ENCODE results near the gene HMX3. TPM values are rescaled to one million over a fixed set of nuclear protein-coding genes. Genes with fewer than 3 reads are reported as not detected.

HMX3 gene
- total and polyA plus RNA-seq, 2 of the 13 experiments (the other 11 are each of a cell fraction or from before 2014, with no cell fraction given): not detected

DNA sequence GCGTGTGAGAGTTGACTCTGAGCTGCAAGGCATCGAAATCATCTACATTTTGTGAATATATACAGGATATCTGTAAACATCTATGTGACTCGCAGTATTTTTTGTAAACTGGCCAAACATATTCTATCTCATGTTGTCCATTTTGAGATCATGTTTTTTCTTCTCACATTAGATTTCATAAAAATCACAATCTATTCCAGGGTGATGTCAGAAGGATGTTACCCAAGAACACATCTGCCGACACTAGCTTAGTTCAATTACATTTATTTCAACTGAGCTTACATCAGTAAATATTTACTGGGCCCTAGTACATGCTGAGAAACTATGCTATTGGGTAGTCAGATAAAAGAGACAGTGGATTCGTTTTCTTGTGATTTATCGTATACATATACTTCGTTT is 16.0 kb downstream of the HMX3 start (continued):
- no peak for TF ChIP-seq ZNF142 (CRISPR knock-in tag; IDR thresholded peaks at IDR 0.05)
- TF ChIP-seq NR2F6 (IDR thresholded peaks at IDR 0.05): no peak
- TF ChIP-seq NR2F6 (CRISPR knock-in tag; IDR thresholded peaks at IDR 0.05): no peak
- TF ChIP-seq GLMP (CRISPR knock-in tag; IDR thresholded peaks at IDR 0.05; ENCODE audit: borderline replicate concordance): no peak

- H3K9me3 ChIP-seq (ENCODE audit: low read length): no peaks in the 10 kb centered on the region
- in situ Hi-C loops (cut with HindIII; ENCODE audit: extremely low pct_ligation_motif_present, low pct_unique_long_range_greater_than_20kb): no loop called here
- H3K36me3 ChIP-seq (replicated peaks in 1 of 2; ENCODE audit: control insufficient read depth in 1 of 2, insufficient read depth in 2 of 2, low read length in 2 of 2): peaks cover 0 to 4% of the 10 kb centered on the region in 2 experiments; a peak in 3 of 5 replicates
- POLR2A ChIA-PET: interaction anchor here (0.7 to 1.6 kb wide), 12 partner anchors 9 to 200 kb away, joined by 3 to 11 read pairs (median 3); partner anchors contain the start of genes ACADSB, C10orf88, IKZF5 and PSTK
- no peak overlapping the region for H3K9ac ChIP-seq (ENCODE audit: insufficient read depth, low read depth, low read length)
- 41% methylated on average over 9 of the region's 9 CpGs for WGBS (ENCODE audit: low lambda C conversion rate)
- ATAC-seq (no peak), DNase-seq (ENCODE audit: low spot score) (no peak), FAIRE-seq (no peak)
- no peak overlapping the region for H3K27ac ChIP-seq (ENCODE audit: extremely low read length, insufficient read depth, low read length)
- no peak overlapping the region for H2AFZ ChIP-seq (ENCODE audit: low read length)
- H3K4me3 ChIP-seq (replicated peaks in 1 of 3; ENCODE audit: insufficient read depth in 1 of 3, low read depth in 2 of 3, low read length in 3 of 3): no peak overlapping the region
- peaks cover 20% of the 10 kb centered on the region for H4K20me1 ChIP-seq (ENCODE audit: insufficient read depth, low read length)
- H3K79me2 ChIP-seq (ENCODE audit: insufficient read depth, low read length): peaks cover 42% of the 10 kb centered on the region
- H3K4me1 ChIP-seq (ENCODE audit: insufficient read depth, low read length): peaks cover 50% of the 10 kb centered on the region
- CTCF ChIA-PET (ENCODE audit: low intra/inter-chr PET ratio, low total read pairs): no interaction called here
- peaks cover 6 to 48% of the 10 kb centered on the region in 2 experiments for H3K27me3 ChIP-seq (ENCODE audit: control insufficient read depth in 1 of 2, insufficient read depth in 2 of 2, low read length in 2 of 2)
- H3K4me2 ChIP-seq (ENCODE audit: low read depth, low read length): no peak overlapping the region
- no TSS peak for BruUV-seq (replicated peaks)
- intact Hi-C loops (cut with micrococcal nuclease; ENCODE audit: unreplicated experiment): loop anchor here (10.0 kb wide), 1 partner anchor 51 kb away; no protein-coding TSS in a partner anchor
- no peak for TF ChIP-seq ZNF10 (CRISPR knock-in tag; IDR thresholded peaks at IDR 0.05; ENCODE audit: borderline replicate concordance, low read depth)
- TF ChIP-seq ADNP (CRISPR knock-in tag; IDR thresholded peaks at IDR 0.05): no peak
- TF ChIP-seq, protein P1, sequence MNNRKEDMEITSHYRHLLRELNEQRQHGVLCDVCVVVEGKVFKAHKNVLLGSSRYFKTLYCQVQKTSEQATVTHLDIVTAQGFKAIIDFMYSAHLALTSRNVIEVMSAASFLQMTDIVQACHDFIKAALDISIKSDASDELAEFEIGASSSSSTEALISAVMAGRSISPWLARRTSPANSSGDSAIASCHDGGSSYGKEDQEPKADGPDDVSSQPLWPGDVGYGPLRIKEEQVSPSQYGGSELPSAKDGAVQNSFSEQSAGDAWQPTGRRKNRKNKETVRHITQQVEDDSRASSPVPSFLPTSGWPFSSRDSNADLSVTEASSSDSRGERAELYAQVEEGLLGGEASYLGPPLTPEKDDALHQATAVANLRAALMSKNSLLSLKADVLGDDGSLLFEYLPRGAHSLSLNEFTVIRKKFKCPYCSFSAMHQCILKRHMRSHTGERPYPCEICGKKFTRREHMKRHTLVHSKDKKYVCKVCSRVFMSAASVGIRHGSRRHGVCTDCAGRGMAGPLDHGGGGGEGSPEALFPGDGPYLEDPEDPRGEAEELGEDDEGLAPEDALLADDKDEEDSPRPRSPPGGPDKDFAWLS (CRISPR knock-in tag; IDR thresholded peaks at IDR 0.05; ENCODE audit: borderline replicate concordance): no peak
- 0 out of 2 replicates have a peak, but pooled peaks have one; percentile 49 for TF ChIP-seq REPIN1 (CRISPR knock-in tag; IDR thresholded peaks at IDR 0.05; ENCODE audit: borderline replicate concordance, low read depth)
- TF ChIP-seq ATF1 (CRISPR knock-in tag; IDR thresholded peaks at IDR 0.05): no peak
- 0 out of 2 replicates have a peak, but pooled peaks have one; percentile 46 for TF ChIP-seq ZNF766 (CRISPR knock-in tag; IDR thresholded peaks at IDR 0.05; ENCODE audit: borderline replicate concordance)
- TF ChIP-seq FOXO1 (CRISPR knock-in tag; IDR thresholded peaks at IDR 0.05): no peak
- TF ChIP-seq AGO1 (IDR thresholded peaks at IDR 0.05; ENCODE audit: low read depth, low read length, poor library complexity, severe bottlenecking): no peak
- TF ChIP-seq ZNF572 (CRISPR knock-in tag; IDR thresholded peaks at IDR 0.05): no peak
- no peak for TF ChIP-seq MYNN (CRISPR knock-in tag; IDR thresholded peaks at IDR 0.05; ENCODE audit: low read depth)
- no peak for TF ChIP-seq PAX8 (CRISPR knock-in tag; IDR thresholded peaks at IDR 0.05; ENCODE audit: borderline replicate concordance)
These were observed 17.8 kb downstream of the HMX3 start for GRCh38 chr10:123153486-123154091.
